ENCODE data around the gene PTPN1.

- TF ChIP-seq BHLHE40 (IDR thresholded peaks at IDR 0.05; ENCODE audit: borderline replicate concordance in 1 of 2, low read depth in 2 of 2, low read length in 1 of 2) (no peak), CTCF (IDR thresholded peaks at IDR 0.05 in 2 of 3, conservative IDR thresholded peaks at IDR 0.05 in 1 of 3; ENCODE audit: control insufficient read depth in 2 of 3, extremely low read depth in 1 of 3, insufficient read depth in 1 of 3, low read depth in 3 of 3, low read length in 3 of 3) (no peak), POLR2A (IDR thresholded peaks at IDR 0.05; ENCODE audit: low read depth, low read length) (no peak), RCOR1 (conservative IDR thresholded peaks at IDR 0.05; ENCODE audit: low read depth, low read length) (no peak), SIN3A (IDR thresholded peaks at IDR 0.05; ENCODE audit: low read depth, low read length) (no peak)
Observed at GRCh38 chr20:50526403-50526989, 16.3 kb downstream of the PTPN1 start.

Data from GM12878 (cell line).